CD4-positive, alpha-beta T cell treated with Interleukin-17A for 4 hours (primary cell): Measurements from ENCODE around the gene MLLT10.

Source experiments
- DNase-seq: peaks from one replicate; pipeline ENCODE4 v3.0.0-alpha.2; 2020; ENCODE audit warnings: mixed read lengths

The MLLT10 gene

GRCh38 chr10:21650353-21650752, 116.3 kb downstream of the MLLT10 start:
- DNase-seq = no peak

- DNase-seq = no peak
Observed at GRCh38 chr10:21655236-21655635, 121.2 kb downstream of the MLLT10 start.

- DNase-seq = no peak
Observed at GRCh38 chr10:21655687-21656086, 121.7 kb downstream of the MLLT10 start.

- DNase-seq = no peak
Observed at GRCh38 chr10:21661087-21661486, 127.1 kb downstream of the MLLT10 start.

GRCh38 chr10:21661935-21662334, 127.9 kb downstream of the MLLT10 start:
- no peak for DNase-seq

GRCh38 chr10:21662635-21663034, 128.6 kb downstream of the MLLT10 start:
- DNase-seq = no peak

GRCh38 chr10:21668831-21669230, 134.8 kb downstream of the MLLT10 start:
- no peak for DNase-seq

- no peak for DNase-seq
Observed at GRCh38 chr10:21670391-21670790, 136.4 kb downstream of the MLLT10 start.

- DNase-seq = no peak
Observed at GRCh38 chr10:21673668-21674067, 139.6 kb downstream of the MLLT10 start.

- peak; percentile 52 for DNase-seq
Observed at GRCh38 chr10:21675157-21675796, 141.2 kb downstream of the MLLT10 start.

- DNase-seq = no peak
Observed at GRCh38 chr10:21677551-21677950, 143.5 kb downstream of the MLLT10 start.

- DNase-seq = no peak
Observed at GRCh38 chr10:21681156-21681555, 147.1 kb downstream of the MLLT10 start.

GRCh38 chr10:21687266-21688008, 153.4 kb downstream of the MLLT10 start:
- no peak for DNase-seq

- DNase-seq = no peak
Observed at GRCh38 chr10:21688009-21688332, 153.9 kb downstream of the MLLT10 start.

GRCh38 chr10:21688870-21689269, 154.8 kb downstream of the MLLT10 start:
- DNase-seq = no peak

GRCh38 chr10:21689881-21690280, 155.8 kb downstream of the MLLT10 start:
- no peak for DNase-seq

- no peak for DNase-seq
Observed at GRCh38 chr10:21692916-21693315, 158.9 kb downstream of the MLLT10 start.

GRCh38 chr10:21693418-21693817, 159.4 kb downstream of the MLLT10 start:
- DNase-seq = no peak

GRCh38 chr10:21694631-21695030, 160.6 kb downstream of the MLLT10 start:
- no peak for DNase-seq

- no peak for DNase-seq
Observed at GRCh38 chr10:21696302-21696701, 162.3 kb downstream of the MLLT10 start.

- no peak for DNase-seq
Observed at GRCh38 chr10:21699575-21699974, 165.5 kb downstream of the MLLT10 start.

- DNase-seq = no peak
Observed at GRCh38 chr10:21700474-21700873, 166.4 kb downstream of the MLLT10 start.

- DNase-seq = no peak
Observed at GRCh38 chr10:21702633-21703111, 168.6 kb downstream of the MLLT10 start.

GRCh38 chr10:21705142-21705827, 171.3 kb downstream of the MLLT10 start:
- DNase-seq = no peak
